ENCODE measurements around the gene ACADSB. TPM values are rescaled to one million over a fixed set of nuclear protein-coding genes. Genes with fewer than 3 reads are reported as not detected.

ACADSB gene
- total RNA-seq (2022) (11.9 and 15.7 TPM in 2 replicates), Bru-seq, nascent RNA (percentile 58 among the genes with signal in this experiment), BruChase-seq, experiment 1, labeled RNA remaining after a 6-hour chase (percentile 72 among the genes with signal in this experiment), BruChase-seq, experiment 2, labeled RNA remaining after a 2-hour chase (percentile 66 among the genes with signal in this experiment)
- long read RNA-seq, full-length matches to known transcripts: 33 of 44 reads
- long read RNA-seq, partial matches to known transcripts: 4 of 44 reads
- long read RNA-seq, other reads (novel, unspliced or antisense): 7 of 44 reads

GRCh38 chr10:123008355-123009104 lies at the start of gene ACADSB, which contains the start of gene IKZF5:
ACADSB (plus strand) TSS chr10:123009006; CDS start chr10:123009030, 24 bp downstream.
IKZF5 (minus strand) TSS chr10:123008795; CDS start chr10:122998625, 10,170 bp downstream.
- H3K4me3 Mint-ChIP-seq (ENCODE audit: unreplicated experiment): peak within 1 kb of the TSS; percentile 97
- no peaks in the 10 kb centered on the region for H3K9me3 Mint-ChIP-seq (ENCODE audit: unreplicated experiment)
- peaks cover 18% of the 10 kb centered on the region for H3K4me1 Mint-ChIP-seq (ENCODE audit: insufficient read depth, unreplicated experiment)
- BruUV-seq (replicated peaks): no TSS peak
- TF ChIP-seq CTCF (IDR thresholded peaks at IDR 0.05; ENCODE audit: unreplicated experiment): no peak
- H3K36me3 Mint-ChIP-seq (ENCODE audit: insufficient read depth, unreplicated experiment): peaks cover 10% of the 10 kb centered on the region
- intact Hi-C loops (cut with micrococcal nuclease): loop anchor here (1.0 kb wide), 1 partner anchor 54 kb away; the partner anchor contains the start of gene C10orf88
- ChIA-PET POLR2A (interaction anchor here (0.6 to 4.9 kb wide), 21 partner anchors 8 to 1473 kb away, joined by 3 to 75 read pairs (median 4); partner anchors contain the start of genes BUB3, C10orf88, PLEKHA1 and PSTK), CTCF (interaction anchor here (0.6 to 1.9 kb wide), 5 partner anchors 10 to 1373 kb away, joined by 3 to 6 read pairs (median 5); no protein-coding TSS in a partner anchor)
- peak; percentile 98 for DNase-seq (ENCODE audit: unreplicated experiment)
- H3K27me3 Mint-ChIP-seq (ENCODE audit: insufficient read depth, unreplicated experiment): no peaks in the 10 kb centered on the region
- H3K27ac Mint-ChIP-seq (ENCODE audit: low read depth, unreplicated experiment): peak within 1 kb of the TSS; percentile 100

GRCh38 chr10:122962405-122962804 lies 46.4 kb upstream of the ACADSB start:
- BruUV-seq (replicated peaks): no TSS peak
- Mint-ChIP-seq H3K27ac (ENCODE audit: low read depth, unreplicated experiment) (no peak overlapping the region), H3K4me1 (ENCODE audit: insufficient read depth, unreplicated experiment) (no peaks in the 10 kb centered on the region), H3K9me3 (ENCODE audit: unreplicated experiment) (peaks cover 16% of the 10 kb centered on the region), H3K36me3 (ENCODE audit: insufficient read depth, unreplicated experiment) (no peaks in the 10 kb centered on the region), H3K4me3 (ENCODE audit: unreplicated experiment) (no peak overlapping the region), H3K27me3 (ENCODE audit: insufficient read depth, unreplicated experiment) (no peaks in the 10 kb centered on the region)
- DNase-seq (ENCODE audit: unreplicated experiment): no peak
- no peak for TF ChIP-seq CTCF (IDR thresholded peaks at IDR 0.05; ENCODE audit: unreplicated experiment)
- intact Hi-C loops (cut with micrococcal nuclease): no loop called here
- POLR2A ChIA-PET: interaction anchor here (0.6 to 0.8 kb wide), 2 partner anchors 11 to 18 kb away, joined by 3 read pairs; partner anchors contain the start of gene PSTK
- CTCF ChIA-PET: no interaction called here

- H3K4me1 Mint-ChIP-seq (ENCODE audit: insufficient read depth, unreplicated experiment): no peaks in the 10 kb centered on the region
- intact Hi-C loops (cut with micrococcal nuclease): no loop called here
- CTCF ChIA-PET: interaction anchor here (0.5 to 2.3 kb wide), 2 partner anchors 14 to 166 kb away, joined by 3 to 6 read pairs; partner anchors contain the start of gene PSTK
- no peak for TF ChIP-seq CTCF (IDR thresholded peaks at IDR 0.05; ENCODE audit: unreplicated experiment)
- no peak overlapping the region for H3K27ac Mint-ChIP-seq (ENCODE audit: low read depth, unreplicated experiment)
- no peaks in the 10 kb centered on the region for H3K27me3 Mint-ChIP-seq (ENCODE audit: insufficient read depth, unreplicated experiment)
- POLR2A ChIA-PET: no interaction called here
- no peaks in the 10 kb centered on the region for H3K36me3 Mint-ChIP-seq (ENCODE audit: insufficient read depth, unreplicated experiment)
- no peak for DNase-seq (ENCODE audit: unreplicated experiment)
- no peak overlapping the region for H3K4me3 Mint-ChIP-seq (ENCODE audit: unreplicated experiment)
- no TSS peak for BruUV-seq (replicated peaks)
- H3K9me3 Mint-ChIP-seq (ENCODE audit: unreplicated experiment): peaks cover 30% of the 10 kb centered on the region
These were observed 41.9 kb upstream of the ACADSB start for GRCh38 chr10:122966879-122967278.

GRCh38 chr10:122968698-122969097 lies 40.1 kb upstream of the ACADSB start:
- no peak overlapping the region for H3K4me3 Mint-ChIP-seq (ENCODE audit: unreplicated experiment)
- DNase-seq (ENCODE audit: unreplicated experiment): no peak
- no peaks in the 10 kb centered on the region for H3K4me1 Mint-ChIP-seq (ENCODE audit: insufficient read depth, unreplicated experiment)
- no peaks in the 10 kb centered on the region for H3K36me3 Mint-ChIP-seq (ENCODE audit: insufficient read depth, unreplicated experiment)
- no peaks in the 10 kb centered on the region for H3K27me3 Mint-ChIP-seq (ENCODE audit: insufficient read depth, unreplicated experiment)
- intact Hi-C loops (cut with micrococcal nuclease): no loop called here
- ChIA-PET POLR2A (interaction anchor here (1.1 kb wide), 1 partner anchor 108 kb away, joined by 4 read pairs; no protein-coding TSS in a partner anchor), CTCF (no interaction called here)
- H3K9me3 Mint-ChIP-seq (ENCODE audit: unreplicated experiment): peaks cover 30% of the 10 kb centered on the region
- H3K27ac Mint-ChIP-seq (ENCODE audit: low read depth, unreplicated experiment): no peak overlapping the region
- no peak for TF ChIP-seq CTCF (IDR thresholded peaks at IDR 0.05; ENCODE audit: unreplicated experiment)
- no TSS peak for BruUV-seq (replicated peaks)
